Stromal cell of bone marrow (primary cell): Measurements from ENCODE around the gene LARGE2.

Experiments used
- DNase-seq: peaks from one replicate; pipeline ENCODE4 v3.0.0-alpha.2; 2012; ENCODE audit warnings: low read depth

LARGE2 gene

DNA sequence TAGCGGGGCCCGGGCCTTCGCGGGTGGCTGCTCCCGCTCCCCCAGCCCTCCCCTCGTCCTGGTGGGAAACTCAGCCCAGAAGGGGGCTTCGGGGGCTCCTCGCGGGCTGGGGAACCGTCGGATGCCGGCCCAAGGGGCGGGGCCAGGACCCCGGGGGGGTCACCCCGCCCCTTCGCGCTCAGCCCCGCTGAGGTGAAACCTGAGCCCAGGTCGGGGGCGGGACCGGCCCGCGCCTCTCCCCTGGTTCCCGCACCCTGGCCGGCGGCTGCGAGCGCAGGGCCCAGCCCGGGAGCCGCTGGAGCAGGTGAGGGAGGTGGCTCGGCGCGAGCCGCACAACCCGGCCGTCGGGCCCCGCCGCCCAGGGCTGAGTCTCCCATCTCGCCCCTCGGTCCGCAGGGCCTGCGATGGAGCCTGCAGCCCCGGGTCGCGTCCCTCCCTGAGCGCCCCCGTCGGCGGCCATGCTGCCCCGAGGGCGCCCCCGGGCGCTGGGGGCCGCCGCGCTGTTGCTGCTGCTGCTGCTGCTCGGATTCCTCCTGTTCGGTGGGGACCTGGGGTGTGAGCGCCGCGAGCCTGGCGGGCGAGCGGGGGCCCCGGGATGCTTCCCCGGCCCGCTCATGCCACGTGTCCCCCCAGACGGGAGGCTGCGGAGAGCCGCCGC, at the start of gene LARGE2:
Gene LARGE2, plus strand, starts transcription at position 232 of the 658 bp plus-strand sequence. Its CDS starts 227 bp downstream, at position 459.
- no peak for DNase-seq

DNA sequence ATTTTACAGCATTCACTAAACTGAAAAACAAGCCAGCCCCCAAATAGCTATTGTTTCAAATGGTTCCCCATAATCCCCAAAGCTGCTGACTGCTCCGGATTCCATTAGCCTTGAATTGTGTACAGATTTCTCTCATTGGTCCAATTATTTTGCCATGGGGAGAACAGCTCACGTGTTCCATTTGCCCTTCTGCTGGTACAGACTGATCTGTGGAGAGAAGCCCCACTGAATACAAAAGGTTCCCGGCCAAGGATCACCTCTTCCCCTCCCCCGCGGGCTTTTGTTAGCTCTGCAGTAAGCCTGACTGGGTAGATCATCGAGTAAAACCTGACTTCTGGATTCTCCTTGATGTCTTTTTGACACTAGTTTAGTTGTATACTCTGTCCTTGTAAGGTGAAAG, 46.1 kb upstream of the LARGE2 start:
- no peak for DNase-seq

DNA sequence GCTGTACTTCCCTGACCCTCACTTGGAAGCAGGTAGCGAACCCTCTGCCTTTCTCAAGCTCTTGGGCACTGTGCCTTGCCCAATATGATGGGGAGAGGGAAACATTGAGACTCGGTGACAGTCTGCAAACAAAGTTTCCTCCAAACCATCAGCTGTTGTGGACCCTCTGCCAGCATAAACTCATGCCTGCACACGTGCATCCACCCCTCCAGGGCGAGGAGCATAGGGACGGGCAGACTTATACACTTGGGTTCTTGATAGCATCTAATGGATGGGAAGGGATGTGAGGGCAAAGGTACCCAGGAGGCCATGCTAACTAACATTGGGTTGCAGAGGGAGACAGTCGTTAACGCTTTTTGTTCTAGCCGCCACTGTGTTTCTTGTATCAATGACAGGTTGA, 45.2 kb upstream of the LARGE2 start:
- DNase-seq = no peak

DNA sequence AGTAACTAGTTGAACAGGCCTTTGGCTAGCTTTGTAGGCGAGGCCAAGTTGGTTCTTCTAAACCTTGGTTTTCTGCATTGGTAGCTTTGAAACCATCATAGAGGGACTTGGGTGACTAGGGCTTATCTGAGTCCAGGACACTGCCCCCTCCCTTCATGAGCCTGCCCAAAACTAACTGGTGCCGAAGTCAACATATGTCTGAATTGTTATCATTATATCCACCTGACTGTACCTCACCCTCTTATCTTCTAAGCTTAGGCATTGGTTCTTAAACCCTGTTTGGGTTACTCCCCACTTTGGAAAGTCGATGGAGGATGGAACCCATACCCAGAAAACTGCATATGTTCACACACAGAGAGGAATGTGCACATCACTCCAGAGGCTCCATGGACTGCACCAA, 44.6 kb upstream of the LARGE2 start:
- DNase-seq = no peak

DNA sequence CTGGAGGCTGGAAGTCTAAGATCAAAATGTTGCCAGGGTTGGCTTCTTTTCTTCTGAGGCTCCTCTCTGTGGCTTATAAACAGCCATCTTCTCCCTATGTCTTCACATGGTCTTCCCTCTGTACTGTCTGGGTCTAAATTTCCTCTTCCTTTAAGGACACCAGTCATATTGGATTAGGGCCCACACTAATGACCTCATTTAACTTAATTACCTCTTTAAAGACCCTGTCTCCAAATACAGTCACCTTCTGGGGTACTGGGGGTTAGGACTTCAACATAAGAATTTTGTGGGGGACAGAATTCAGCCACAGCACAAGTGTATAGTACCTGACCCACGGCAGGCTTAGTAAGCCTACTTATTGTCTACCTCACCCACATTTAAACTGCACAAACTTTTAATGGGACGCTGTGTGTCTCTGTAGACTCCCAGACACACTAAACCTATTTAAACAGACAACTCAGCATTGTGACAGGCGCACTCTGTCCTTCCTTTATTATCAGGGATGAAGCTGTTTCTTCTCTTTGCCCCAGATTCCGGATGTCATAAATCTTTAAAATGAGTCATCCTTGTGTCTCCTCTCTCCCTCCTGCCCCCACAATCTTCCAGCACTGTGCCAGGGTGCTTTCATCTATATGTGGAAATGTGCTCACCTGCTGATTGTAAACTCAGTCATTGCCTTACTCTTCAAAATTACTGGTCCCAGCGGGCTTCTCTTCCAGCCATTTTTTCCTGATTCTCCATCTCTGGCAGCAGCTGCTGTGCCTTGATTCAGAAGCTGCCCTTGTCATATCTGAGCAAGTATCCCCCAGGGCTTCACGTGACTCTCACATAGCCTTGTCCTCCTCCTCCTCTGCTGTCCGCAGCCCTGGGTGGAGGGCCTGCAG, 42.4 kb upstream of the LARGE2 start:
- no peak for DNase-seq

DNA sequence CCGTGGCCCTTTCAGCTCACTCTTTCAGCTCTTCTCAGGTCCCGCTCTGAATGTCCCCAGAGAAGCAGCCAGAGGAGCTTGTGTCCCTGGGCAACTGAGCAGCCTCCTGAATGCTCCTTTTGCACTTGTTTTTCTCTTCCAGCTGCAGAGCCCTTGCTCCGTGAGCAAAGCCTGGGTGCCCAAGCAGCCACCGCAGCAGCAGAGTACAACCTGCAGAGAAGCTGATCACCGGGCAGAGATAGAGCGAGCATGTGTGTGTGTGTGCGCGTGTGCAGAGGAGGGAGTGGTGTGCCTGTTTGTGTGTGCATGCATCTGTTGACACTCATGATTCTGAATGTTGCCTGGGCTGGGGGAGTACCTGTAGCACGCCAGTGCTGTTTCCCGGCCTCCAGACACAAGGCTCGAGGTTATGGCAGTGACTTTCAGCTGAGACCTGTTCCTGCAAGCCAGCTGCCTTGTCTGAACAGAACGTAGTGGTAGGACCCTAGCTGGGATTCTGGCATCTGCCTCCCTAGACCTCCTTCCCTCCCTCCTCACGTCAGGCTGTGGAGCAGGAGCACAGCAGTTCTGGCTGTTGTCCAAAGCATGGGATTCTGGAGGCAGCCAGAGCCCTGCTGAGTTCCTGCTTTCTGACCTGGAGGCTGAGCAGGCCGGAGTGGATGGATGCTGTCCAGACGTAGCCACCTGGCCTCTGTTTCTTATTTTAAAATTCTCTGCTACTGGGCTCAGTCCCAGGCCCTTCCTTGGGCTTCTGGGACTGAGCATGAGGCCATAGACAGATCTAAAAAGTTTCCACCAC, 41.5 kb upstream of the LARGE2 start:
- DNase-seq = no peak

DNA sequence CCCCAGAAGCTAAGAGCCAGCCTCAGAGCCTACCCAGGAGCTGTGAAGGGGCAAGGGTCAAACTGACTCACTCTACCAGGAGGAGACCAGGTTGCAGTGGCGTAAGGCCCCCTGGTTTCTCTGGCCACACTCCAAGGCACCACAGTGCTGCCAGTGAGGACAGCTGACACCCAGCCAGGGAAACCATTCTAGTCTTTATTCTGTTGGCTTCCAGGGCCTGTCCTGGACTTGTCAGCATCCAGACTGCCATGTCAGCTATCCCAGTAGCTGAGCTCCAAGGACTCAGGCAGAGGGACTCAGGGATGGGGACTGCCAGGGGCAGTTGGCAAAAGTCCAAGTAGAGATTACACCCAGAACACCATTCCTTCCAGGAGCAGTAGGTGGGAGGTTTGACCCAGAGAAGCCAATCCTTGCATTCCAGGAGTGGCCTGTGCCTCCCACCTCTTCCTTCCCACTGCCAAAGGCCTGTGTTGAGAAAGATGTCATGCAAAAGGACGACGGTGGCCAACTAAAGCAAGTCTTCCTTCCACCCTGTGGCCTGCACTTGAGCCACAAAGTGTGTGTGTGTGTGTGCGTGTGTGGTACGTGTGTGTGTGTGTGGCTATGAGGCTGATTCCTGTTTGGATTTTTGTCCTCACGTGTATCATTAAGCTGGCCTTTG, 40.6 kb upstream of the LARGE2 start:
- no peak for DNase-seq

DNA sequence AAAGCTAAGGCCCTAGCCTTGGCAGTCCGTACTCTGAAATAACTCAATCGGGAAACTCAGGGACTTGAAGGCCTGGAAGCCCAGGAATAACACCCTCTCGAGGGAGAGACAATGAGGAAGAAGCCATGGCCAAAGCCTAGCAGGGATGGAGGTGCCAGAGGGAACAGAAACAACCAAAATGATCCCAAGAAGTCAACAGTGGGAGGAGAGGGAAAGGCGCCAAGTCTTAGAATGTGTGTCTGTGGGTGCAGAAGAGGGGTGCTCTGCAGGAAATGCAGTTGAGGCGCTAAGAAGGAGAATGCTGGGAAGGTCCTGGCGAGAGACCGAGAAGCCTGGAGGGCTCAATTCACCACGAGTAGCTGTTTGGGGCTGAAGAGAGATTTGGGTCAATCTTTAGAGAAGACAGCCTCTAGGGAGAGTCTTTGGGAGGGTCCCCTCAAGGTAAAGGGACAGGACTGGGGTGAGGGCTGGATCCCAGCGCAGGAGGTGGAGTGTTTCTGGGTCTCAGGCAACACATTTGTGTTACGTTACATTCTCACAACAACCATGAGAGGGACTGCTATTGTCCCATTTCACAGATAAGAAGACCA, 37.8 kb upstream of the LARGE2 start:
- no peak for DNase-seq

DNA sequence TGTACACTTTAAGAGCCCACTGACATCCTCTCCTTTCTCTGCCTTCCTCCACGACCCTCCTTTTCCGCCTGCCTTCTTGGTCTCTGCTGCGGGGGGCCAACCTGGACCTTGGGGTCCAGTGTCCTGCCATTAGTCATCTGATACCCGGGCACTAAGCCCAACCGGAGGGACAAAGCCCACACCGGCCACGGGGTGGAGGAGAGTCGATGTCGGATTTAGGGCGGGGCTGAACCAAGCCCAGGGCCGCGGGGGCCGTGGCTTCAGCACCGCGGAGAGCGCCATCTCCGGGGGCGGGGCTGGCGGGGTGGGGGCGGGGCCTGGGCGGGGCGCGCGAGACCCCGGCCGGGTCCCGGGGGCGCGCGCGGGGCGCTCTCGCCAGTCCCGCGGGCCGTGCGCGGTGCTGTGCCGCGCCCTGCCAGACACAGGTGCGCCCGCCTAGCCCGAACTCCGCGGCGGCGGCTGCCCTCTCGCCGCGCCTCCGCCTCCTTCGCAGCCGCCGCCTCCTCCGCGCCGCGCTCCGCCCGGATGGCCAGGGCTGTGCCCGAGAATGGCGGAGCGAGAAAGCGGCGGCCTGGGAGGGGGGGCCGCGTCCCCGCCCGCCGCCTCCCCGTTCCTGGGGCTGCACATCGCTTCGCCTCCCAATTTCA, 37.1 kb upstream of the LARGE2 start, which contains the start of gene MAPK8IP1:
Gene MAPK8IP1, plus strand, starts transcription at position 378 of the 647 bp plus-strand sequence. Its CDS starts 170 bp downstream, at position 548.
- no peak for DNase-seq

DNA sequence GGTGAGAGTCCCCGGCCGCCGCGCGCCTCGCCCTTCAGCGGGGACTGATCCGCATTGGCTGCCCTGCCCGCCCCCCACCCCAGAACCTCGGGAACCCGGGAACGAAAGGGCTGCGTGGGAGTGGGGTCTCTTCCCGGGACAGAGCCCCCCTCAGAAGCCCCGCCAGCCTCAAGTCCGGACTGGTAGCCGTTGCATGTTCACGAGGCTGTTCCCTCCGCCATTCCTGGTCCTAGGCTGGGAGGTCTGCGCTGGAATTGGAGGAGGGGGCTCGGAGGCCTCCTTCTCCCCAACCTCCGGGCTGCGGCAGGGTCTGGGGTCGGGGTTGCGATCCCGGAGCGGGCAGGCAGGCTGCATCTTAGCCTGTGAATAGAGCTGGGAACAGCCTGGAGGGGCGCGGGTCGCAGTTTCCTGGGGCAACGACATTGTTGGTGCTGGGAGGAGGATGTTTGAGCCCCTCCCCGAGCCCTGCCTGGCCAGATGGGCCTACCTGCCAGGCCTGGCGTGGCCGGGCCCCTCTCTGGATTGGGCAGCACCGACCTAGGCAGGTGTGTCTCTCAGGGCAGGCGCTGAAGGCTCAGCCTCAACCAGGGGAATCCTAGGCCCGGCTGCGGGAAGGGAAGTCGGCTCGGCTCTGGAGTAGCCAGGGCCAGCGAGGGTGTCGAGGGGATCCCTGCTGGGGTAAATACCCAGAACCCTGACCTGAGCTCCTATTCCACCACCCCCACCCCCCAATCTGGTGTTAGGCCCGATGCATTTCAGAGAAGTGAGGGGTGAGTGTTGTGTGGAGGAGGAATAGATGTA, 36.3 kb upstream of the LARGE2 start:
- no peak for DNase-seq

DNA sequence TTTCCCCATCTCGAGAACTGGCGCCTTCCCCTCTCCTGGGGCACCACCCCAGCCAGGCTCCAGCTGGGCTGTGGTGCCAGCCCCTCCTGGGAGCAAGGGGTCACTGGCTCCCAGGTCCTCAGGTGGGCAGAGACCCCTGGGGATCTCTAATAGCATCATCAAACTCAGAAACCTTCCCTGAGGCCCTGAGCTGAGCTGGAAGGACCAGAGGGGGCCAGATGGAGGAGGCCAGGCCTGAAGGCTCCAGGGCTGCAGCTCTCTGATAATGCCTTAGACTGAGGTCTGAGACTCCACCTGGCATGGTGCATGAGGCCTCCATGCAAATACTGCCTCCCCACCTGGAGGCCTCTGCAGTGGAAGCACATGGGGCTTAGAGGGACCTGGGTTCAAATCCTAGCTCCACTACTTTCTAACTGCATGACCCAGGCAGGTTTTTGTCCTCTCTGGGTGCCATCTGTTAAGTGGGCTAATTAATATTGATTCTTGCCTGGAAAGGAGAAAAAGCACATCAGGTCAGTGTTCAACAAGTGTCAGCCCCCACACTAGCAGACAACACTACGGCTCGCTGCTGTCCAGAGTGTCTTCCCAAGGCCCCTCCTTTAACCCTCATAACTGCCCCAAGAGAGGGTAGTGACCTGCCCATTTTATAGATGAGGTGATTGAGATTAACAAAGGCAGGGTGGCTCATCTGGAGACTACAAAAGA, 35.5 kb upstream of the LARGE2 start:
- DNase-seq = no peak

DNA sequence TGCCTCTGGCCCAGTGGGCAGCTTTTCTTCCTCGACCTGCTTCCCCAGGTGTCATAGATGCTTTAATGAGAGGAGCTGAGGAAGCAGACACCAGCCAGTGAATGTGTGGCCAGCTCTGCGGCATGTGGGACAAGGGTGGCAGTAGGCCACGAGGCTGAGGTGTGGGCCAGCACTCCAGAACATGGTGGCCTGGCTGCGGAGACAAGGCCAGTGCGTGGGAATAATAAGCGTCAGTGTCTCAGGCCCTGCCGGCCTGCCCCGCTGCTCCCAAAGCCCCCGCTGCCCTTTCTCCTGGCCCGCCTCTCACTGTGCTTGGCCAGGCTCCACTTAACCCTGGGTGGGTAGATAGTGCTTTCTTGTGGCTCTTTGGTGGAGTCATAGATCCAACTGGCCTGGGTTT, 34.9 kb upstream of the LARGE2 start:
- DNase-seq = no peak

DNA sequence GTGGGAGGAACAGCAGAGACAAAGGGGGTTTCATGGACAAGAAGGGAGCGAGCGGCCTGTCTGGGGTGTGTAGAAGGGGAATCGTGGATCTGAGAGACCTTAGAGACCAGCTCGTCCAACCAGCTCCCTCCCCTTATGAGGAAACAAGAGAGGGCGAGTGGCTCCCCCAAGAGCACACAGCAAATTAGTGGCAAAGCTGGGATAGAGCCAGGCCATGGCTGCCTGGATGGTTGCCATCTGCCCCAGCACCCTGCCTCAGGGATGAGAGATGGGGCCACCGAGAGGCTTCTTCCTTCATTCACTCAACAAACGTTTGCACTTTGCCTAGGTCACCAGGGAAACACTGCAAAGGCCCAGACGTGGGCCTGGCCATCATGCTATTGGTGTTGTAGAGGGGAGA, 32.9 kb upstream of the LARGE2 start:
- no peak for DNase-seq

DNA sequence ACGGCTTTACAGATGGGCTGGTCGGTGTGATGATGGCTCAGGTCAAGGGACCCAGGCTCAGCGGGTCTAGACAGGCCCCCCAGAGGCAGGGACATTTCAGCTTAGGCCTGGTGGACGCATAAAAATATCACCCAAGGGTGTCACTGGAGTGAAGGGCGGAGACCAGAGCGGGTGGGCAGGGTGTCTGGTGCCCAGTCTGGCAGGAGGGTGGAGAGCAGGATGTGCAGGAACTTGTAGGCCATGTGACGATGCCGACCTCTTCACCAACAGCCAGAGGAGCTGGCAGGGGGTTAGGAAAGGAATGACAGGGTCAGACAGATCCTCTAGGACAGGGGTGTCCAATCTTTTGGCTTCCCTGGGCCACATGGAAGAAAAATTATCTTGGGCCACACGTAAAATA, 32.5 kb upstream of the LARGE2 start:
- no peak for DNase-seq

DNA sequence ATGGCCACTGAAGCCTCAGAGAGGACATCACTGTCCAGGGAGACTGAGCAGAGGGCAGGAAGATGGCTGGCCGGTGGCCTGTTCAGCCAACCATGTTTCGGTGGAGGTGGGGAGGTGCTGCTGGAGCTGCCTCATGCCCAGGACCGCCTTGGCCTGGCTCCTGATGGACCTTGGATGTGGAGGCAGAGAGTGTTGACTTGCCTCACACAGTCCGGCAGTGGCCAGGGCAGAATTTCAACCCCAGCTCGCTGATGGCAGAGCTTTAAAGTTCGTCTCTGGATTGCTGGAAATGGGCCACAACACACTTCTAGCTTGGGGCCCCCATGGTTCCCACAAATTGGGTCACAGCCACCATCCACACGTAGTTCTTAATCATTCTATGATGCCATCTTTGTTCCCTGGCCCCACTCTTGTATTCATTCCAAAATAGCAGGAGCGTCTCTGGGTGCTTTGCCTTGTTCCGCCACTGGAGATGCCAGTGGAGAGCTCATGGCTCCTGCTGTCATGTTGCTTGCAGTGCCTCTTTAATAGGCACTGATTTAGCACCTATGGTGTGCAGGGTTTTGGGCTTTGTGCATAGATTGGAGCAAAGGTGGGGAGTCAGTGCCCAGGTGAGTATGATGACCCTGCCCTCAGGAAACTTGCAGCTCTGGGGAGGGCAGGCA, 31.4 kb upstream of the LARGE2 start:
- no peak for DNase-seq

DNA sequence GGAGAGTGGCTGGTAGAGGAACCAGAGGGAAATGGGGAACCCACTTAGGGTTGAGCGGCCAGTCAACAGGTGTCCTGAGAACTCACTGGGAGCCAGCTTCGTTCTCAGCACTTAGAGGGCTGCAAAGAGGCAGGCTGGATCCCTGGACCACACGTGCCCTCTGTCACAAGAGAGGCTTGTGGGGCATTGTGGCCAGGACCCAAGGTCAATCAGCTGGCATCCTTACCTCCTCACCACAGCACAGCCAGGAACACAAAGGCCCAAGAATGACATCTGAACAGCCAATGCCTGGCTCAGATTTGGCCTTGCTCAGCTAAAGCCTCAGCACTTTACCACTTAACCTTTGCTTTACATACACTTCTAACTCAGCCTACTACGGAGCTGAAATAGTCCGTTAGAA, 29.6 kb upstream of the LARGE2 start:
- DNase-seq = no peak

DNA sequence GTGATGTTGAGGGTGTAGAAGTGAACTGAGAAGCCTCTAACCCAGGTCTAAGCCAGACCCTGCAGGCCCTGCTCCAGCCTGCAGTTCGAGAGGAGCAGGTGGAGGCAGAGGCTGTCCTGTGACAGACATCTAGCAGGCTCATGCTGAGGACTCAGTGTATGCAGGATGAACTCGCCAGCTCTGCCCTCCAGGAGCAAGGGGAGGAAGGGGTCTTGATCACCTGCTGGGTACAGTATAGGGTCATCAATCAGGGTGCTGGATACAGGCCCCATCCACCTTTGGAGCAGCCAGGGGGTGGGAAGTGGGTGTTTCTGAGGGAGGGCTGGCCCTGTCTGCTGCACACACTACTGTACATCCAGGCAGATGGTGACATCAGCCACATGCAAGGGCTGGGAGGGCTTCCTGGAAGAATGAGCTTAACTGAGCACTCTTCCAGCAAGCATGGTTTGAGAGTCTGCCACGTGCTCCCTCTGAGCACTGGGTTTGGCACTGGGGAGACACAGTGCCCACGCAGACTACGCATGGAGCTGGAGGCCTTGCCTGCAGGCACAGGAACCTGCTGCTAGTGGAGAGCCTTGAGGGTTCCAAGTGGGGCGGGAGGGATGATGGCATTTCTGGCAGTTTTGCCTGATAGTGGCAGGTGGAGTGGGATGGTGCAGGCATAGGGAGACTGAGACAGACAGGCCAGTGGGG, 27.8 kb upstream of the LARGE2 start:
- DNase-seq = no peak

DNA sequence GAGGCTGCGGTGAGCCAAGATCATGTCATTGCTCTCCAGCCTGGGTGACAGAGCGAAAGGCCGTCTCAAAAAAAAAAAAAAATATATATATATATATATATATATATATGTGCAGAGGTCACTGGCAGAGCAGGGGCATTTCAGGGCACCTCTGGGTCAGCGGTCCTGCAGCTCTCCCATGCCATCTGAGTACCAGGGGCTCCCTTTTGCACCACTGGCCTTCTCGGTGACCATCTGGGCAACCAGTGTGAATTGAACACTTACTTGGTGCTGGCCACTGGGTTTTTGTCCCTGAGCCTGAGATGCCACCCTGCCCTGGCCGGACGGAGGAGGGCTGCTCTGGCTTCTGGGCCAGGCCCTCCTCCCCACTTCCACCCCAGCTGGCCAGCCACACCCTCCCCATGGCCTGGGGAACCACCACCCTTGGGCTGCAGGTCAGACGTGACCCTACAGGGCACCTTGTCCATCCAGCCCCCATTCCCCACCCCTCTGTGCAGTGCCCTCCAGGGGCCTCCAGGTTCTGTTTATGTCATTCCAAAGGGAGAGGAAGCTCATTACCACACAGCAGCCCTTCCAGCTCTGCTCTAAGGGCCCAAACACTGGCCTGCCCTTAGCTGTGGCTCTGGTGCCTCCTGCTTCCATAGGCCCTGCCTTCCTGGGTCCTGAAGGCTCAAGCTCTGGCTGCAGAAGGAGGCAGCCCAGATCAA, 26.8 kb upstream of the LARGE2 start:
- no peak for DNase-seq
